HG03558 (cell line): ENCODE results near the gene TNC.
"Not testable (repeated sequence)": the region's sequence is repeated elsewhere in the genome, so short reads cannot be mapped to it uniquely, and the experiment has no call there.

ENCODE experiments used
- ATAC-seq: cut with Tn5 transposase; IDR thresholded peaks from one replicate; pipeline ENCODE4 v1.9.1; 2021; ENCODE audit warnings: moderate number of reproducible peaks; ENCODE audit not compliant: unreplicated experiment; ENCODE audit errors: extremely low read depth

Gene TNC

GRCh38 chr9:115135821-115136778, 18.1 kb upstream of the TNC start:
- ATAC-seq: no peak

- no peak for ATAC-seq
These were observed 17.0 kb upstream of the TNC start for GRCh38 chr9:115134941-115135340.

GRCh38 chr9:115133649-115134048, 15.7 kb upstream of the TNC start:
- no peak for ATAC-seq

- no peak for ATAC-seq
These were observed 14.7 kb upstream of the TNC start for GRCh38 chr9:115132648-115133047.

GRCh38 chr9:115130176-115130575, 12.2 kb upstream of the TNC start:
- no peak for ATAC-seq

GRCh38 chr9:115128726-115129125, 10.8 kb upstream of the TNC start:
- not testable (repeated sequence) for ATAC-seq

- ATAC-seq: no peak
These were observed 9.3 kb upstream of the TNC start for GRCh38 chr9:115127191-115127817.

GRCh38 chr9:115126404-115126803, 8.4 kb upstream of the TNC start:
- no peak for ATAC-seq

- no peak for ATAC-seq
These were observed 5.0 kb upstream of the TNC start for GRCh38 chr9:115122937-115123336.

- ATAC-seq: no peak
These were observed 3.2 kb upstream of the TNC start for GRCh38 chr9:115121181-115121580.

- no peak for ATAC-seq
These were observed 892 bp upstream of the TNC start for GRCh38 chr9:115118879-115119218.

GRCh38 chr9:115116421-115117284, 1.3 kb downstream of the TNC start:
- no peak for ATAC-seq

GRCh38 chr9:115115924-115116323, 2.0 kb downstream of the TNC start:
- no peak for ATAC-seq

- ATAC-seq: no peak
These were observed 2.7 kb downstream of the TNC start for GRCh38 chr9:115115117-115115880.

GRCh38 chr9:115114546-115114945, 3.4 kb downstream of the TNC start:
- ATAC-seq: no peak

- ATAC-seq: no peak
These were observed 3.9 kb downstream of the TNC start for GRCh38 chr9:115114084-115114483.

GRCh38 chr9:115111874-115112273, 6.1 kb downstream of the TNC start:
- no peak for ATAC-seq

- no peak for ATAC-seq
These were observed 8.5 kb downstream of the TNC start for GRCh38 chr9:115109486-115109885.

- ATAC-seq: no peak
These were observed 10.3 kb downstream of the TNC start for GRCh38 chr9:115107701-115108100.

GRCh38 chr9:115106642-115107041, 11.3 kb downstream of the TNC start:
- ATAC-seq: no peak
